Measurements from ENCODE around the gene AIG1.
"Not testable (repeated sequence)": the region's sequence is repeated elsewhere in the genome, so short reads cannot be mapped to it uniquely, and the experiment has no call there.

The AIG1 gene

DNA sequence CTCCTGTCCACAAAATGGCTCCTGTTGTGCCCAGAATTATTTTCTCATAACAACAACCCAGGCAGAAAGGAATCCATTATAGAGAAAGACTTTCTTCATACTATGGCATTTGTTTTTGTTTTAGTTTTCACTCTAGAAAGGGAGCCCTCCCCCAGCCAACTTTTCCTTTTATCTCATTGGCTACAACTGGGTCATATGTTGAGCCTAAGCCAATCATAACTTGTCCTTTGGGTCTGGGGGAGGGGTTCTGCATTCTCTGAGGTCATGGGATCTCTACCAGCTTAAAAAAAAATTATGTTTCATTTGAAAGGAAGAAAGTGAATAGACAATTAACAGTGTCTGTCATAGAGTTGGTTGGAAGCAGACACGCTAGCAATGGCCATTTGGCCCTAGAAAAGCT lies 177.6 kb downstream of the AIG1 start:
- H3K9me3 ChIP-seq (ENCODE audit: severe bottlenecking) = no peaks in the 10 kb centered on the region
- no peak overlapping the region for H3K27ac ChIP-seq
- TF ChIP-seq, protein P1, sequence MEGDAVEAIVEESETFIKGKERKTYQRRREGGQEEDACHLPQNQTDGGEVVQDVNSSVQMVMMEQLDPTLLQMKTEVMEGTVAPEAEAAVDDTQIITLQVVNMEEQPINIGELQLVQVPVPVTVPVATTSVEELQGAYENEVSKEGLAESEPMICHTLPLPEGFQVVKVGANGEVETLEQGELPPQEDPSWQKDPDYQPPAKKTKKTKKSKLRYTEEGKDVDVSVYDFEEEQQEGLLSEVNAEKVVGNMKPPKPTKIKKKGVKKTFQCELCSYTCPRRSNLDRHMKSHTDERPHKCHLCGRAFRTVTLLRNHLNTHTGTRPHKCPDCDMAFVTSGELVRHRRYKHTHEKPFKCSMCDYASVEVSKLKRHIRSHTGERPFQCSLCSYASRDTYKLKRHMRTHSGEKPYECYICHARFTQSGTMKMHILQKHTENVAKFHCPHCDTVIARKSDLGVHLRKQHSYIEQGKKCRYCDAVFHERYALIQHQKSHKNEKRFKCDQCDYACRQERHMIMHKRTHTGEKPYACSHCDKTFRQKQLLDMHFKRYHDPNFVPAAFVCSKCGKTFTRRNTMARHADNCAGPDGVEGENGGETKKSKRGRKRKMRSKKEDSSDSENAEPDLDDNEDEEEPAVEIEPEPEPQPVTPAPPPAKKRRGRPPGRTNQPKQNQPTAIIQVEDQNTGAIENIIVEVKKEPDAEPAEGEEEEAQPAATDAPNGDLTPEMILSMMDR (IDR thresholded peaks at IDR 0.05; ENCODE audit: low read depth, low read length) = no peak
- no peaks in the 10 kb centered on the region for H3K36me3 ChIP-seq
- H3K4me3 ChIP-seq (ENCODE audit: low read depth, low read length) = no peak overlapping the region
- H3K27me3 ChIP-seq (ENCODE audit: insufficient read depth, low read depth, severe bottlenecking) = no peaks in the 10 kb centered on the region
- DNase-seq = no peak

DNA sequence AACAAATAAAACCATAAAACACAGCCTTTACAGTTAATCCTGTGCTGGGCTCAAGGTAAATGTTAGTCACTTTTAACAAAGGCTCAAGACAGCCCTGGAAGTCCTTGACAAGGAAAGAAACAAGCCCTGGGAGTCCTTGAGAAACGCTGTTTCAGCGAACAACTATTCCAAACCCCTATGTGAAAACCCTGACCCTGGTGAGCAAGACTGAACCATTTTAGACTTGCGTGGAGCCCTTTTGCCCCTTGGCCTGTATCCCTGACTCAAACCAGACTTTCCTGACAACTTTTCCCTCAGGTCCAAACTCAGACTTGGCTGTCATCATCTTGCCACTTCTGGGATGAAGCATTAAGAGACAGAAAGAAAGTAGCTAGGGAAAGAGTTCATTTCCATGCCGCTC lies 180.4 kb downstream of the AIG1 start:
- TF ChIP-seq, protein P1 (IDR thresholded peaks at IDR 0.05; ENCODE audit: low read depth, low read length) = no peak
- no peak overlapping the region for H3K4me3 ChIP-seq (ENCODE audit: low read depth, low read length)
- DNase-seq = no peak
- no peak overlapping the region for H3K27ac ChIP-seq
- H3K36me3 ChIP-seq = no peaks in the 10 kb centered on the region
- H3K27me3 ChIP-seq (ENCODE audit: insufficient read depth, low read depth, severe bottlenecking) = no peaks in the 10 kb centered on the region
- H3K9me3 ChIP-seq (ENCODE audit: severe bottlenecking) = no peaks in the 10 kb centered on the region

GRCh38 chr6:143241911-143242310 lies 181.2 kb downstream of the AIG1 start:
- H3K9me3 ChIP-seq (ENCODE audit: severe bottlenecking) = no peaks in the 10 kb centered on the region
- TF ChIP-seq, protein P1 (IDR thresholded peaks at IDR 0.05; ENCODE audit: low read depth, low read length) = no peak
- no peaks in the 10 kb centered on the region for H3K36me3 ChIP-seq
- H3K4me3 ChIP-seq (ENCODE audit: low read depth, low read length) = no peak overlapping the region
- H3K27ac ChIP-seq = no peak overlapping the region
- DNase-seq = no peak
- no peaks in the 10 kb centered on the region for H3K27me3 ChIP-seq (ENCODE audit: insufficient read depth, low read depth, severe bottlenecking)

DNA sequence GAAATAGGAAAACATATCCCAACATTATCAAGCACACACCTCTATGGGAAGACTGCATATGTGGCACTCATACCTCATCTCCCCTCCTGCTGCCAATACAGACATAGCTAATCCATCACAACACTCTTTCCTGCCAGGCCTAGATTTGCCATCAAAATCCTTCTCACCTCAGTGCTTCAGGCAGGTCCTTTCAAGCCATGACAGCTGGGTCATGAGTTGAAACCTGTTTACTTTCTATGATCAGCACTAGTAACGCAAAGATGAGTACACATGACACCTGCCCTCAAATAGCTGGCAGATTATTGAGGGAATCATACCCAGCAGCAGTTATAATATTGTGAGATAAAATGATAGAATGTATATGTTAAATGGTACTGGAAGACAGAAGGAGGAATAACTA lies 183.1 kb downstream of the AIG1 start:
- DNase-seq = no peak
- H3K27me3 ChIP-seq (ENCODE audit: insufficient read depth, low read depth, severe bottlenecking) = no peaks in the 10 kb centered on the region
- TF ChIP-seq, protein P1 (IDR thresholded peaks at IDR 0.05; ENCODE audit: low read depth, low read length) = no peak
- H3K27ac ChIP-seq = no peak overlapping the region
- H3K4me3 ChIP-seq (ENCODE audit: low read depth, low read length) = no peak overlapping the region
- H3K9me3 ChIP-seq (ENCODE audit: severe bottlenecking) = no peaks in the 10 kb centered on the region
- H3K36me3 ChIP-seq = no peaks in the 10 kb centered on the region

DNA sequence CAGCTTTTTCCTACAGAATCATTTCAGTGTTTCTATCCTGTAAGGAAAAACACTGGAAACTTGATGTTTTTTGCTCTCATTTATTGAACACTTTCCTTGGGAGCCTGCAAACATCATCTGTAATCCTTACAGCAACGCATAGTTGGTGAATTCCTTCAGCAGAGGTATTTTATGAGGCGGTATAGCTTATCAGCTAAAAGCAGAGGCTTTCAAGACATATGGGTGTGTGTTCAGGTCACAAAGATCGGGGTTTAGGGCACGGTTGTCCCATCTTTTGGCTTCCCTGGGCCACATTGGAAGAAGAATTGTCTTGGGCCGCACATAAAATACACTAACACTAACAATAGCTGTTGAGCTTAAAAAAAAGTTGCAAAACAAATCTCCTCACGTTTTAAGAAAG lies 185.0 kb downstream of the AIG1 start:
- Histone ChIP-seq H3K36me3 (no peaks in the 10 kb centered on the region), H3K27ac (no peak overlapping the region), H3K27me3 (ENCODE audit: insufficient read depth, low read depth, severe bottlenecking) (no peaks in the 10 kb centered on the region), H3K9me3 (ENCODE audit: severe bottlenecking) (no peaks in the 10 kb centered on the region), H3K4me3 (ENCODE audit: low read depth, low read length) (no peak overlapping the region)
- TF ChIP-seq, protein P1 (IDR thresholded peaks at IDR 0.05; ENCODE audit: low read depth, low read length) = no peak
- DNase-seq = no peak

GRCh38 chr6:143246166-143246775 lies 185.6 kb downstream of the AIG1 start:
- H3K36me3 ChIP-seq; H3K27me3 ChIP-seq (ENCODE audit: insufficient read depth, low read depth, severe bottlenecking); DNase-seq: not testable (repeated sequence)

More at GRCh38 chr6:143246166-143246775, 185.6 kb downstream of the AIG1 start:
- H3K9me3 ChIP-seq (ENCODE audit: severe bottlenecking); H3K27ac ChIP-seq; H3K4me3 ChIP-seq (ENCODE audit: low read depth, low read length): not testable (repeated sequence)

Measured in WERI-Rb-1 (cell line).